NCI-H2196 (cell line): Measurements from ENCODE around the gene LEKR1.

Experiments
- DNase-seq: peaks from one replicate; lab custom pipeline; 2025; ENCODE audit not compliant: unreplicated experiment; lab: John Stamatoyannopoulos, UW

LEKR1 gene

DNA sequence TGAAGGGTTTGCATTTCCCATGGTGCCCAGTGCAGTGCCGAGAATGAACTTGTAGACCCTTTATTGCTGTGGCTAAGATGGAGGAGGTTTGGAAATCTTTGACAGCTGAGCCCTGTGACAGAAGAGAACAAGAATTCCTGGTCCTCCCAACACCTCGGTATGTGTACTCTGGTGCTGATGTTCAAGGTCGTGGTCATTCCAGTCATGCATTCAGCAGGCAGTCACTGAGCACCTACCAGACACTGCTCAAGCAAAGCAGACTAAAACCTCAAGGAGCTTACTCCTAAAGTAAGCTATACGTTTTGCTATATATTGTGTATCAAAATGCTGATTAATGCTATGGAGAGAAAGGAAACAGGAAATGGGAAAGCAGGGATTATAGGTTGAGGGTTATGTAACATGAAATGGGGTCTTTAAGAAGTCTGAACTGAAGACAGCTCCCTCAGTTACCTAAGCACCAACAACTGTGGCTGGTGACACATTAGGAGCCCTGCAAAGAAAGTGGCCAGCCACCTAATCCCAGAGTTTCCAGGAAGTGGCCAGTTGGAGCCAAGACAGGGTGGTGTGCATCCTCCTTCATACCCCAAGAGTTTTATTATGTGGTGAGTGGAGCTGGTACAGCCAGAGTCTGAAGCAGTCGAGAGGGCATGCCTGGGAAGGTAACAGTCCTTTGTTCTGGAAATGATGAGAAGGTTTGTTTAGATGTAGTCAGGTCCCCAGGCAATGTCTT lies 268.8 kb downstream of the LEKR1 start:
- DNase-seq: no peak
